C4-2B (cell line): ENCODE measurements around the gene MOGAT1.

ENCODE experiments used
- CTCF ChIP-seq: fragments of 450-650 bp; conservative IDR thresholded peaks from 2 replicates; pipeline ENCODE4 v1.5.1; 2017; ENCODE audit warnings: mild to moderate bottlenecking
- ZFX ChIP-seq: fragments of 450-650 bp; IDR thresholded peaks from 2 replicates; pipeline ENCODE4 v1.6.1; 2017

GRCh38 chr2:222738809-222739208, 67.4 kb downstream of the MOGAT1 start:
- TF ChIP-seq CTCF (no peak), ZFX (no peak)
